Psoas muscle (tissue), 8 donors: ENCODE results near the gene PDE8B. TPM values are rescaled to one million over a fixed set of nuclear protein-coding genes. Genes with fewer than 3 reads are reported as not detected.

ENCODE experiments used
- ATAC-seq, 4 donors: fragments of 200-7000 bp; cut with Tn5 transposase; one replicate each; pipeline ENCODE4 v1.9.1; 2020; ENCODE audit warnings: moderate library complexity in 3 of 4, mild to moderate bottlenecking in 2 of 4
- DNase-seq, 2 donors: peaks; one replicate each; pipeline ENCODE4 v3.0.0-alpha.2; 2020
- H3K27ac ChIP-seq: fragments of 200-600 bp; one replicate; pipeline ENCODE4 v1.8.0; 2022
- H3K27me3 ChIP-seq, 3 donors: fragments of 200-600 bp in 1 of 3; one replicate each; pipeline versions ENCODE4 v1.6.1 to v1.8.0; 2013 to 2022; ENCODE audit warnings: low read length in 2 of 3, mild to moderate bottlenecking in 2 of 3, moderate library complexity in 1 of 3; ENCODE audit not compliant: insufficient read depth in 3 of 3
- H3K36me3 ChIP-seq, 2 donors: fragments of 200-600 bp in 1 of 2; one replicate each; pipeline versions ENCODE4 v1.6.1 to v1.8.0; 2013 to 2022; ENCODE audit warnings: low read depth in 1 of 2, mild to moderate bottlenecking in 1 of 2, moderate library complexity in 1 of 2; ENCODE audit not compliant: insufficient read depth in 1 of 2
- H3K4me1 ChIP-seq: fragments of 200-600 bp; one replicate; pipeline ENCODE4 v1.8.0; 2022
- H3K4me3 ChIP-seq: fragments of 200-600 bp; one replicate; pipeline ENCODE4 v1.8.0; 2022; ENCODE audit warnings: mild to moderate bottlenecking
- H3K9me3 ChIP-seq: fragments of 200-600 bp; one replicate; pipeline ENCODE4 v1.8.0; 2022
- WGBS, 3 donors: extraction: QIAGEN DNeasy Blood & Tissue Kit; methylation state at CpG; one replicate each; pipeline versions ENCODE4 v1.1.6 to v1.1.7; 2013; 5-methylcytosine and 5-hydroxymethylcytosine counted together
- intact Hi-C, 2 donors: fragments of 100-400 bp; cut with DNase I; formaldehyde crosslinking; loops; one replicate each; pipeline versions ENCODE4 v1.11.0 to v1.14.2; 2022
- polyA plus RNA-seq, 3 donors: library from polyadenylated mRNA; stranded (reverse); fragments of 200-250 nt; gene quantifications; one replicate each; pipeline ENCODE4 v1.2.3, GENCODE V29; 2013
- total RNA-seq, 4 donors: library from RNA; stranded (reverse); fragmentation: NEBNext Ultra II Directional in 2 of 4; extraction: Animal tissue kit (Norgen Biotek cat#: 25700) in 2 of 4; gene quantifications; one replicate each; pipeline versions ENCODE4 v1.2.1 to v1.2.4, GENCODE V29; 2021 to 2023
- TF ChIP-seq, protein P1 (sequence below): fragments of 200-600 bp; IDR thresholded peaks from one replicate; pipeline ENCODE4 v1.8.0; 2022; ENCODE audit warnings: antibody characterized with exemption
- donor health status: healthy with polysubstance abuse.
- donor health status: DM: no; HTN: no; CAD: no; lungs with moderate emphysema.
- donor health status: Bipolar disorder and iron deficiency.
- donor health status: healthy.
- donor health status: DM: yes; HTN: yes; CAD: no.
- donor health status: DM: no; HTN: no; CAD: no.
- donor health status: DM: no; HTN: no; CAD: no.
- donor health status: DM: yes; HTN: yes; CAD: no.

PDE8B gene
- total and polyA plus RNA-seq, 7 donors, result 0.12 to 2.9 (median 0.46) TPM

GRCh38 chr5:77172713-77173328 is 37.7 kb upstream of the PDE8B start:
- ATAC-seq (no peak), DNase-seq (no peak)
- Histone ChIP-seq H3K4me1 (peaks cover 9% of the 10 kb centered on the region), H3K27me3 (peaks cover 0 to 9% (median 2%) of the 10 kb centered on the region in 3 donors), H3K4me3 (no peak overlapping the region), H3K36me3 (no peaks in the 10 kb centered on the region), H3K9me3 (no peaks in the 10 kb centered on the region), H3K27ac (no peak overlapping the region)
- TF ChIP-seq, protein P1, sequence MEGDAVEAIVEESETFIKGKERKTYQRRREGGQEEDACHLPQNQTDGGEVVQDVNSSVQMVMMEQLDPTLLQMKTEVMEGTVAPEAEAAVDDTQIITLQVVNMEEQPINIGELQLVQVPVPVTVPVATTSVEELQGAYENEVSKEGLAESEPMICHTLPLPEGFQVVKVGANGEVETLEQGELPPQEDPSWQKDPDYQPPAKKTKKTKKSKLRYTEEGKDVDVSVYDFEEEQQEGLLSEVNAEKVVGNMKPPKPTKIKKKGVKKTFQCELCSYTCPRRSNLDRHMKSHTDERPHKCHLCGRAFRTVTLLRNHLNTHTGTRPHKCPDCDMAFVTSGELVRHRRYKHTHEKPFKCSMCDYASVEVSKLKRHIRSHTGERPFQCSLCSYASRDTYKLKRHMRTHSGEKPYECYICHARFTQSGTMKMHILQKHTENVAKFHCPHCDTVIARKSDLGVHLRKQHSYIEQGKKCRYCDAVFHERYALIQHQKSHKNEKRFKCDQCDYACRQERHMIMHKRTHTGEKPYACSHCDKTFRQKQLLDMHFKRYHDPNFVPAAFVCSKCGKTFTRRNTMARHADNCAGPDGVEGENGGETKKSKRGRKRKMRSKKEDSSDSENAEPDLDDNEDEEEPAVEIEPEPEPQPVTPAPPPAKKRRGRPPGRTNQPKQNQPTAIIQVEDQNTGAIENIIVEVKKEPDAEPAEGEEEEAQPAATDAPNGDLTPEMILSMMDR, result no peak
- intact Hi-C loops, result no loop called here
- WGBS, 3 donors, result 93 to 100% (median 96%) methylated on average over 1 of the region's 1 CpG

GRCh38 chr5:77174526-77174925 is 36.0 kb upstream of the PDE8B start:
- Histone ChIP-seq H3K4me1 (no peaks in the 10 kb centered on the region), H3K27ac (no peak overlapping the region), H3K9me3 (no peaks in the 10 kb centered on the region), H3K36me3 (no peaks in the 10 kb centered on the region), H3K4me3 (no peak overlapping the region), H3K27me3 (peaks cover 0 to 18% (median 2%) of the 10 kb centered on the region in 3 donors)
- WGBS, 3 donors, result 78 to 86% (median 84%) methylated on average over 6 of the region's 6 CpGs
- TF ChIP-seq, protein P1, result no peak
- intact Hi-C loops, result no loop called here
- no peak for ATAC-seq
- DNase-seq, result no peak

GRCh38 chr5:77175231-77175630 is 35.2 kb upstream of the PDE8B start:
- Histone ChIP-seq H3K36me3 (no peaks in the 10 kb centered on the region), H3K9me3 (no peaks in the 10 kb centered on the region), H3K4me3 (no peak overlapping the region), H3K27me3 (peaks cover 0 to 26% (median 3%) of the 10 kb centered on the region in 3 donors), H3K4me1 (peaks cover 4% of the 10 kb centered on the region), H3K27ac (no peak overlapping the region)
- no peak for DNase-seq
- TF ChIP-seq, protein P1, result no peak
- intact Hi-C loops, result no loop called here
- ATAC-seq, result no peak

DNA sequence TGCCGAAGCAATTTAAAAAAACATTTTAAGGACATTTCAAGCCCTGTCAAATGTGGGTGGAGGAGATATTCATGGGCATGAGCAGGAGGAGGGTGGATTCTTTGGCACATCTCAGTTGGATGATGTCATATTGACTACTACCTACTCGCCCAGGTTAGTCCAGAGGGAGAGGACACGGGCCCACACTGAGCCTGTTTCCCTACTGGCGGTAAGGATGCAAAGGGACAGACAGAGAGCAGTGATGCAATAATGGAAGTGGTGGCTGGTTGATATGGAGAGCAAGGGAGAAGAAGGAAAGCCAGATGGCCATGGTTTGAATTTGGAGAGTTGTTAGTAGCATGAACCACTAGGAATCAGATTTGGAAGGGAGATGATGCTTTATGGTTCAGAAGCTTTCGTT is 34.1 kb upstream of the PDE8B start:
- ATAC-seq (no peak), DNase-seq (no peak)
- Histone ChIP-seq H3K27me3 (peaks cover 0 to 31% (median 6%) of the 10 kb centered on the region in 3 donors), H3K27ac (no peak overlapping the region), H3K4me1 (peaks cover 9% of the 10 kb centered on the region), H3K36me3 (no peaks in the 10 kb centered on the region), H3K4me3 (no peak overlapping the region), H3K9me3 (no peaks in the 10 kb centered on the region)
- TF ChIP-seq, protein P1, result no peak
- WGBS, 3 donors, result 92 to 96% (median 93%) methylated on average over 5 of the region's 5 CpGs
- intact Hi-C loops, result no loop called here

GRCh38 chr5:77177576-77177975 is 32.9 kb upstream of the PDE8B start:
- TF ChIP-seq, protein P1, result no peak
- H3K4me1 ChIP-seq, result peaks cover 9% of the 10 kb centered on the region
- WGBS, 3 donors, result 94 to 97% (median 97%) methylated on average over 5 of the region's 5 CpGs
- H3K4me3 ChIP-seq, result no peak overlapping the region
- peaks cover 0 to 31% (median 6%) of the 10 kb centered on the region in 3 donors for H3K27me3 ChIP-seq
- no peaks in the 10 kb centered on the region for H3K36me3 ChIP-seq
- intact Hi-C loops, result no loop called here
- no peak overlapping the region for H3K27ac ChIP-seq
- ATAC-seq (no peak), DNase-seq (no peak)
- no peaks in the 10 kb centered on the region for H3K9me3 ChIP-seq
